GM12865 (cell line): Measurements from ENCODE around the gene ACTG1.

Experiments
- DNase-seq: peaks from one replicate; pipeline ENCODE4 v3.0.0; 2010; ENCODE audit warnings: low read depth
- H3K4me3 ChIP-seq: 2 replicates; pipeline ENCODE4 v1.5.1; 2011; ENCODE audit warnings: mild to moderate bottlenecking, low read depth, low read length, control low read depth
- TF ChIP-seq, protein P1 (sequence below): IDR thresholded peaks from 2 replicates; pipeline ENCODE4 v1.5.1; 2011; ENCODE audit warnings: low read length, control low read depth, low read depth, inconsistent platforms; ENCODE audit not compliant: insufficient read depth; ENCODE audit errors: missing control alignments

ACTG1 gene

DNA sequence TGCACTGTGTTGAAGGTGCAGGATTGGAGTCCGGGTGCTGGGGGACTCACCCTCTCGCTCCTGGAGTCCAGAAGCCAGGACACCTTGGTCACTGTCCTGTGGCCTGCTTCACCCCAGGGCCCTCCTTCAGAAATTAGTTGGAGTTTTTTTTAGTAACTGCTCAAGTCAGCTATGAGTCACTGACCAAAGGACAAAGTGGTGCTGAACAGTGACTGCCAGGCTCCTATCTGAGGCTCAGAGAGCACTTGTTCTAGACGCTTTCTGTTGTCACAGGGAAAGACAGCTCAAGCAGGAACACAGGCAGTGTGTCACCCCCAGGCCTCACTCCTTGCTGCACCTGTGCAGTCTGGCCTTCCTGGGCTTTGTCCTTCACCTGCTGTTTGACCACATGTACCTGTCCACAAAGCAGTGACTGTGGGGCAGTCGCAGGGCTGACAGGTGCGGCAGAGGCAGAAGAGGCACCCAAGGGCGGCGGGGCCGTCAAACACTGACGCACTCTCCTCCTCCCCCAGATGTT is 43.6 kb upstream of the ACTG1 start:
- H3K4me3 ChIP-seq, result no peak overlapping the region
- TF ChIP-seq, protein P1, sequence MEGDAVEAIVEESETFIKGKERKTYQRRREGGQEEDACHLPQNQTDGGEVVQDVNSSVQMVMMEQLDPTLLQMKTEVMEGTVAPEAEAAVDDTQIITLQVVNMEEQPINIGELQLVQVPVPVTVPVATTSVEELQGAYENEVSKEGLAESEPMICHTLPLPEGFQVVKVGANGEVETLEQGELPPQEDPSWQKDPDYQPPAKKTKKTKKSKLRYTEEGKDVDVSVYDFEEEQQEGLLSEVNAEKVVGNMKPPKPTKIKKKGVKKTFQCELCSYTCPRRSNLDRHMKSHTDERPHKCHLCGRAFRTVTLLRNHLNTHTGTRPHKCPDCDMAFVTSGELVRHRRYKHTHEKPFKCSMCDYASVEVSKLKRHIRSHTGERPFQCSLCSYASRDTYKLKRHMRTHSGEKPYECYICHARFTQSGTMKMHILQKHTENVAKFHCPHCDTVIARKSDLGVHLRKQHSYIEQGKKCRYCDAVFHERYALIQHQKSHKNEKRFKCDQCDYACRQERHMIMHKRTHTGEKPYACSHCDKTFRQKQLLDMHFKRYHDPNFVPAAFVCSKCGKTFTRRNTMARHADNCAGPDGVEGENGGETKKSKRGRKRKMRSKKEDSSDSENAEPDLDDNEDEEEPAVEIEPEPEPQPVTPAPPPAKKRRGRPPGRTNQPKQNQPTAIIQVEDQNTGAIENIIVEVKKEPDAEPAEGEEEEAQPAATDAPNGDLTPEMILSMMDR, result no peak
- no peak for DNase-seq

DNA sequence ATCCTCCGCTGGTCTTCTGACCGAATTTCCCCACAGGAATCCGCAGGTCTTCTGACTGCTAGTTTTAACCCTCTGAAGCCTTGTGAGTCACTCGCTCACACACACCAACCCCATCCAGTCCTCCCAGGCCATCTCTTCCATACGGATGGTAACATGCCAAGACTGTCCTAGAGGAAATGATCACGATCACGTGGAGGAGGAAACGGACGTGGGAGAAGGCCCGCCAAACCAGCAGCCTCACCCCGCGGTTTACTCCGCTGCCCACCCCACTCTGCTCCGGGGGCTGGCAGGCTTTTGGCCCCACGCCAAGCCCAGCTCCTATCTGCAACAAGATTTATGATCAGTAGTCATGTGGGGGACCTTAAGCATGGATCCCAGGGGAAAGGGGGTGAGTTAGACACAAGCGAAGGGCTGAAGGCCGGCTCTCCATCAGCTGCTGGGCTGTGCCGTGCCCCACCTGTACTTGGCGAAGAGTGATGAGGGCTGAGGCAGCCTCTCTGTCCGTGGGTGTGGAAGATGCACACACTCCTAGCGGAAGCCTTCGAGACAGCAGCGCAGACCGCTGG is 41.1 kb upstream of the ACTG1 start:
- peak overlapping the region; percentile 89 for H3K4me3 ChIP-seq
- DNase-seq, result no peak

DNA sequence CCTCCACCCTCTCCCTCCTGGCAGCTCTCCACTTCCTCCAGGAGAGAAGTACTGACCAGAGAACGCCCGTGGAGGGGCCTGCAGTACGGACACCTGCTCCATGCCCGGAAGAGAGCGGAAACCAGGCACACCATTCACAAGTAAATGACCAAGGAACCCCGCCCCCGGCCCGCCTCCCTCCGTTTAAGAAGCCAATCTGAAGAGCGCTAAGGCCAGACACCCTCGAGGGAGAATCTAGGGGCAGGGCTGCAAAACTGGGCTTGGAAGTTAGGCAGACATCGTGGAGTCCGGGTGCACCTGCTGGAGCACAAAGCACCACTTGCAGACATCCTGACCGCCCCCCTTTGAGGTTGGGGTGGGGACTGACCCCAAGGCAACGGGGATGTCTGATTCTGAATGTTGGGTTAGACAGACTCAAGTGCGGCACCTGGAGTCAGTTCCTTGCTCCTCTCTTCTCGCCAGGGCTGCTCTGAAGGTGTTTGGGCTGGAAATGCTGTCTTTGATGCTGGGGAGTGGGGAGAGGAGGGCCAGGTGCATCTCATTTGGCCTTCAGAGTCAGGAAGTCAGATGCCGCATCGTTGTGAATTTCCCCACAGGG is 40.5 kb upstream of the ACTG1 start:
- peak; percentile 91 for DNase-seq
- TF ChIP-seq, protein P1, result peak; percentile 3
- peak overlapping the region; percentile 89 for H3K4me3 ChIP-seq

More for the DNA sequence above, 41.1 kb upstream of the ACTG1 start:
- TF ChIP-seq, protein P1, result no peak

DNA sequence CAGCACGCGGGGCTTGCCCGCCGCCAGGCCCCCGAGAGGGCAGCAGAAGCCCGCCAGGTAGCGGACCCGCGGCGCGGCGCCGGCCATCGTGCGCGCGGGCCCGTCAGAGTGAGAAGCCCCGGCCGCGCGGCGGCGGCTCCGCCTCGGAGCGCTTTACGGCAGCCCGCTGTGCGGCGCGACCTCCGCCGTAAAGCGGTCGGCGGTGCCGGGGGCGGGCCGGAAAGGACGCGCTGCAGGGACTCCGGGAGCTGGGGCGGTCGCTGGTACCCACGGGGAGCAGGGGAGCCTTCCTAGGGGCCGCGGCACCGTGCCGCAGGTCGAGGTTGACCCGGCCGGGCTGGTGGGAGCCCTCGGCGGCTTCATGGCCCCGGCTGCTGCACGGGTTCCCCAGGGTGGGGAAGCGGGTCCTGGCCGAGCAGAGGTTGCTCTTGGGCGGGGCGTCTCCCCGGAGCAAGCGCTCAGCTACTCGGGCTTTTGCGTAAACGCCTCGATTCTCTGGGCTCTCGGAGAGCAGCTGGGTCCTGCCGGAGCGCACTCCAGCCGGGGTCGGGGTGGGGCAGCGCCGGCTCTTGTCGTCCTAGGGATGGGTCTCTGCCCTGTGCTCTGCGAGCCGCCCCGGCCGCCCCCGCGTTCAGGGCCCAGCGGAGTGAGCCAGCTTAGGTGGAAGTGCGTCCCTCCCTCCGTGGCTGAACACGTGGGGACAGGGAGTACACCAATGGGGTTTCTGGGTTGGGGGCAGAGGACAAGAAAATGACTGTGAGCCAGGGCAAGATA is 39.8 kb upstream of the ACTG1 start, which contains the start of gene FAAP100:
FAAP100 (minus strand) TSS at position 110 of the 774 bp plus-strand sequence; CDS start at position 87, 23 bp downstream.
- TF ChIP-seq, protein P1, result no peak
- peak; percentile 90 for DNase-seq
- peak within 1 kb of the TSS; percentile 89 for H3K4me3 ChIP-seq

DNA sequence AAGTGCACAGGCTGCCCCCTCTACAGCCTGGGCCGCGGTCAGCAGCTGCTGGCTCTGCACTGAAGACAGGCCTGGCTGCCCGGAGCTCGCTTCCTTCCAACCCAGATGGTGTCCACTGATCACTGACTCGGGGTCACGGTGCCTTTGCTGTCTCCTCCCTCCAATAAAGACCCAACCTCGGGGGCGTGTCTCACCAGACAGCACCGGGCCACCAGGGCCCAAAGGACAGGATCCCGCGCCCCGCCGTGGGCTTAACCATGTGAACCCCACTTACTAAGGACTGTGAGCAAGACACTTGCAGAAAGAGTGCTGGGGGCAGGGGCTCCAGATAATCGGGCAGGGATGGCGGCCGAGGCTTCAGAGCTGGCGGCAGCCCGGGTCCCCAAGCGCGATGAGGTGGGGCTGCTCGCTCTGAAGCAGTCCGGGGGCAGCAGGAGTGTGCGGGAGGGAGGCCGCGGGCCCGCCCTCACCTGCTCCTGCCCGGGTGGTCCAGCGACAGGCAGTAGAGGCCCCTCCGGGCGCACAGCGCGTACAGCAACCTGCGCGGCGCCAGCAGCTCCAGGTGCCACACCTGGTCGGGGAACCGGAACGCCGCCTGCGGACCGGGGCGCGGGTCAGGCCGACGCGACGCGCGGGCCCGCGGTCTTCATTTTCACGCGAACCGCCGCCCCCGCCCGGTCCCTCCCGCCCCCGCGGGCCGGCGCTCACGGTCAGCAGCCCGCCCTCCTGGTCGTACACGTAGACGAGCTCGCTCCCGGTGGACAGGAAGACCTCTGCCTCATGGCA is 39.1 kb upstream of the ACTG1 start:
- DNase-seq, result peak; percentile 32
- TF ChIP-seq, protein P1, result no peak
- H3K4me3 ChIP-seq, result peak overlapping the region; percentile 89

DNA sequence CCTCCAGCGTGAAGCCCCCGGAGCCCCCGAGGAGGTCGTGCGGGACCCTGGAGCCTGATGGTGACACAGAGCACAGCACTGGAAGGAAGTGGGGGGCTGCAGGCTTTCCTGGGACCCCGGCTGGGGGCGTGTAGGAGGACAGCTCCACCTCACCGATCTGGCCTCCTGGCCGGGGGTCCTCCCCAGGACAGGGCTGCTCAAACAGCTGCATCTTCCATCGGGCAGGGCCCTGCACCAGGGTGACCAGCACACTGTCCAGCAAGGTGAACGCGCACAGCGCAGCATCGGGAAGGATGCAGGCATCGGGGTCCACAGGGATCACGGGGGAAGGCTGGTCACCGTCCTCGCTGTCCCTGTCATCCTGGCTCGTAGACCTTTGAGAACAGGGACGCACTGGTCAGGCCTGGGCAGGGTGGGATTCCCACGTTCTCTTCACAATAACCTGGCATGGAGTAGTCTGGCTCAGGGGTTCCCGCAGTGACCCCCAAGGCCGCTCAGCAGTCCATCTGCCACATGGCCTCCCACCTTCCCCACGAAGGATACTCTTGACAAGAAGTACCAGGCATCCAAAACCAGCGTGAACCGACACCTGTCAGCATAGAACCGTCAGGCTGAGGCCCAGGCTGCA is 38.3 kb upstream of the ACTG1 start:
- TF ChIP-seq, protein P1, result no peak
- DNase-seq, result no peak
- peak overlapping the region; percentile 89 for H3K4me3 ChIP-seq
